GM23338 (cell line): ENCODE results near the gene HLA-B. TPM values are rescaled to one million over a fixed set of nuclear protein-coding genes. Genes with fewer than 3 reads are reported as not detected.
"Not testable (repeated sequence)": the region's sequence is repeated elsewhere in the genome, so short reads cannot be mapped to it uniquely, and the experiment has no call there.

Experiments
- ATAC-seq: fragments of 200-7000 bp; cut with Tn5 transposase; 3 replicates; pipeline ENCODE4 v1.9.1; 2020
- DNase-seq: peaks from one replicate; pipeline ENCODE4 v3.0.0-alpha.2; 2015; ENCODE audit warnings: low spot score
- H2AFZ ChIP-seq: fragments of 200-600 bp; sonication (generic); 2 replicates; pipeline ENCODE4 v1.8.0; 2016; ENCODE audit warnings: antibody characterized with exemption, mild to moderate bottlenecking, moderate library complexity
- H3F3A ChIP-seq: fragments of 200-600 bp; sonication (generic); replicated peaks from 2 replicates; pipeline ENCODE4 v1.8.0; 2017; ENCODE audit warnings: antibody characterized with exemption, mixed run types, low read depth
- H3K27ac ChIP-seq: fragments of 200-600 bp; sonication (generic); 2 replicates; pipeline ENCODE4 v1.6.1; 2016; ENCODE audit warnings: low read depth
- H3K27me3 ChIP-seq: fragments of 200-600 bp; sonication (generic); 2 replicates; pipeline ENCODE4 v1.8.0; 2016; ENCODE audit warnings: mild to moderate bottlenecking, mixed run types, moderate library complexity; ENCODE audit not compliant: insufficient read depth
- H3K36me3 ChIP-seq: fragments of 200-600 bp; sonication (generic); 2 replicates; pipeline ENCODE4 v1.8.0; 2016; ENCODE audit warnings: mild to moderate bottlenecking; ENCODE audit not compliant: insufficient read depth
- H3K4me1 ChIP-seq: fragments of 200-600 bp; sonication (generic); 2 replicates; pipeline ENCODE4 v1.8.0; 2016; ENCODE audit warnings: mild to moderate bottlenecking, moderate library complexity; ENCODE audit not compliant: insufficient read depth
- H3K4me2 ChIP-seq: fragments of 200-600 bp; sonication (generic); 2 replicates; pipeline ENCODE4 v1.7.1; 2017; ENCODE audit warnings: mixed run types
- H3K4me3 ChIP-seq: fragments of 200-600 bp; sonication (generic); 2 replicates; pipeline ENCODE4 v1.6.1; 2016; ENCODE audit warnings: mixed run types
- H3K79me2 ChIP-seq: fragments of 200-600 bp; sonication (generic); replicated peaks from 2 replicates; pipeline ENCODE4 v1.8.0; 2017; ENCODE audit warnings: mild to moderate bottlenecking; ENCODE audit not compliant: insufficient read depth
- H3K9me2 ChIP-seq: fragments of 200-600 bp; sonication (generic); 2 replicates; pipeline ENCODE4 v1.8.0; 2017; ENCODE audit not compliant: insufficient read depth
- H4K20me1 ChIP-seq: fragments of 200-600 bp; sonication (generic); replicated peaks from 2 replicates; pipeline ENCODE4 v1.8.0; 2017; ENCODE audit warnings: mild to moderate bottlenecking; ENCODE audit not compliant: insufficient read depth
- H3K27ac Mint-ChIP-seq: 2 replicates; pipeline ENCODE4 v1.8.0; 2020; ENCODE audit warnings: inconsistent platforms, mild to moderate bottlenecking, moderate library complexity, mixed read lengths
- H3K27me3 Mint-ChIP-seq: 3 replicates; pipeline ENCODE4 v1.8.0; 2022; ENCODE audit warnings: low read depth, mild to moderate bottlenecking, moderate library complexity, mixed read lengths, inconsistent platforms; ENCODE audit not compliant: insufficient read depth, poor library complexity
- H3K36me3 Mint-ChIP-seq: 3 replicates; pipeline ENCODE4 v1.8.0; 2021; ENCODE audit warnings: low read depth, mild to moderate bottlenecking, inconsistent platforms, moderate library complexity, mixed read lengths
- H3K4me1 Mint-ChIP-seq: 3 replicates; pipeline ENCODE4 v1.8.0; 2020; ENCODE audit warnings: mild to moderate bottlenecking, inconsistent platforms, mixed read lengths
- H3K4me3 Mint-ChIP-seq: 3 replicates; pipeline ENCODE4 v1.8.0; 2021; ENCODE audit warnings: moderate library complexity, mild to moderate bottlenecking, inconsistent platforms, mixed read lengths
- H3K9me3 Mint-ChIP-seq: 3 replicates; pipeline ENCODE4 v1.8.0; 2020; ENCODE audit warnings: moderate library complexity, mild to moderate bottlenecking, inconsistent platforms, mixed read lengths
- NANOG ChIP-seq: IDR thresholded peaks from 2 replicates; pipeline ENCODE4 v1.6.1; 2016; ENCODE audit warnings: antibody characterized with exemption, borderline replicate concordance
- STAT1 ChIP-seq: IDR thresholded peaks from one replicate; pipeline ENCODE4 v1.6.1; 2016; ENCODE audit warnings: antibody characterized with exemption; ENCODE audit not compliant: unreplicated experiment
- ZNF462 ChIP-seq: fragments of 250-450 bp; sonication (Bioruptor Pico); IDR thresholded peaks from 2 replicates; pipeline ENCODE4 v1.5.0; 2020; ENCODE audit warnings: mild to moderate bottlenecking, moderate library complexity
- polyA plus RNA-seq: library from polyadenylated mRNA; unstranded; fragments of >200 nt; fragmentation: Nextera tagmentation; extraction: Ambion mirVana; gene quantifications from 2 replicates; pipeline ENCODE4 v1.2.1, GENCODE V29; 2016
- total RNA-seq: library from RNA; depleted of rRNA; stranded (reverse); fragments of >200 nt; shearing (Covaris generic); gene quantifications from 2 replicates; pipeline ENCODE4 v1.2.3, GENCODE V29; 2014
- TF ChIP-seq, protein P1 (sequence below), 2 experiments: fragments of 200-600 bp in 1 of 2; sonication (generic) in 1 of 2; conservative IDR thresholded peaks; 2 replicates each; pipeline versions ENCODE4 v1.5.1 to v1.6.1; 2016 to 2017; ENCODE audit warnings: antibody characterized with exemption in 2 of 2, low read depth in 2 of 2, mild to moderate bottlenecking in 2 of 2, moderate library complexity in 1 of 2

HLA-B gene
- total and polyA plus RNA-seq, 2 experiments from 2014 or later = 44.3 to 86.0 TPM

- not testable (repeated sequence) for H3K36me3 ChIP-seq, H4K20me1 ChIP-seq, H3K27ac ChIP-seq, H3K4me1 Mint-ChIP-seq, H3K27me3 ChIP-seq, H3K4me3 ChIP-seq, H3K79me2 ChIP-seq, H2AFZ ChIP-seq, H3K9me2 ChIP-seq, H3K9me3 Mint-ChIP-seq, H3K36me3 Mint-ChIP-seq, H3K27me3 Mint-ChIP-seq, DNase-seq, H3F3A ChIP-seq, H3K4me3 Mint-ChIP-seq, ATAC-seq, H3K4me1 ChIP-seq, H3K27ac Mint-ChIP-seq, H3K4me2 ChIP-seq
Measured at GRCh38 chr6:31374118-31374517, 17.1 kb upstream of the HLA-B start.

- Mint-ChIP-seq H3K36me3 (0 out of 3 replicates have a peak, but pooled peaks cover 2% of the 10 kb centered on the region), H3K4me3 (no peak overlapping the region), H3K27me3 (peaks cover 10% of the 10 kb centered on the region), H3K27ac (no peak overlapping the region), H3K9me3 (peaks cover 9% of the 10 kb centered on the region), H3K4me1 (peaks cover 5% of the 10 kb centered on the region; the same call in 1 of the 3 replicates)
- no peak overlapping the region for H3K4me2 ChIP-seq
- H3K27ac ChIP-seq = no peak overlapping the region
- no peak for ATAC-seq
- no peaks in the 10 kb centered on the region for H4K20me1 ChIP-seq
- peaks cover 25% of the 10 kb centered on the region for H3K27me3 ChIP-seq
- H3K9me2 ChIP-seq = no peaks in the 10 kb centered on the region
- no peak overlapping the region for H2AFZ ChIP-seq
- H3K36me3 ChIP-seq = no peaks in the 10 kb centered on the region
- DNase-seq = no peak
- H3K4me1 ChIP-seq = no peaks in the 10 kb centered on the region; the same call in 1 of the 2 replicates
- H3K4me3 ChIP-seq = no peak overlapping the region
- TF ChIP-seq NANOG (no peak), STAT1 (no peak)
- TF ChIP-seq, protein P1, sequence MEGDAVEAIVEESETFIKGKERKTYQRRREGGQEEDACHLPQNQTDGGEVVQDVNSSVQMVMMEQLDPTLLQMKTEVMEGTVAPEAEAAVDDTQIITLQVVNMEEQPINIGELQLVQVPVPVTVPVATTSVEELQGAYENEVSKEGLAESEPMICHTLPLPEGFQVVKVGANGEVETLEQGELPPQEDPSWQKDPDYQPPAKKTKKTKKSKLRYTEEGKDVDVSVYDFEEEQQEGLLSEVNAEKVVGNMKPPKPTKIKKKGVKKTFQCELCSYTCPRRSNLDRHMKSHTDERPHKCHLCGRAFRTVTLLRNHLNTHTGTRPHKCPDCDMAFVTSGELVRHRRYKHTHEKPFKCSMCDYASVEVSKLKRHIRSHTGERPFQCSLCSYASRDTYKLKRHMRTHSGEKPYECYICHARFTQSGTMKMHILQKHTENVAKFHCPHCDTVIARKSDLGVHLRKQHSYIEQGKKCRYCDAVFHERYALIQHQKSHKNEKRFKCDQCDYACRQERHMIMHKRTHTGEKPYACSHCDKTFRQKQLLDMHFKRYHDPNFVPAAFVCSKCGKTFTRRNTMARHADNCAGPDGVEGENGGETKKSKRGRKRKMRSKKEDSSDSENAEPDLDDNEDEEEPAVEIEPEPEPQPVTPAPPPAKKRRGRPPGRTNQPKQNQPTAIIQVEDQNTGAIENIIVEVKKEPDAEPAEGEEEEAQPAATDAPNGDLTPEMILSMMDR (conservative IDR thresholded peaks at IDR 0.05; ENCODE audit: low read depth in 2 of 2) = 0 out of 4 replicates have a peak, but pooled peaks of 1 of the 2 experiments have one; percentile 5
- H3F3A ChIP-seq = no peaks in the 10 kb centered on the region
- no peaks in the 10 kb centered on the region for H3K79me2 ChIP-seq
Measured at GRCh38 chr6:31368461-31368860, 11.5 kb upstream of the HLA-B start.

DNA sequence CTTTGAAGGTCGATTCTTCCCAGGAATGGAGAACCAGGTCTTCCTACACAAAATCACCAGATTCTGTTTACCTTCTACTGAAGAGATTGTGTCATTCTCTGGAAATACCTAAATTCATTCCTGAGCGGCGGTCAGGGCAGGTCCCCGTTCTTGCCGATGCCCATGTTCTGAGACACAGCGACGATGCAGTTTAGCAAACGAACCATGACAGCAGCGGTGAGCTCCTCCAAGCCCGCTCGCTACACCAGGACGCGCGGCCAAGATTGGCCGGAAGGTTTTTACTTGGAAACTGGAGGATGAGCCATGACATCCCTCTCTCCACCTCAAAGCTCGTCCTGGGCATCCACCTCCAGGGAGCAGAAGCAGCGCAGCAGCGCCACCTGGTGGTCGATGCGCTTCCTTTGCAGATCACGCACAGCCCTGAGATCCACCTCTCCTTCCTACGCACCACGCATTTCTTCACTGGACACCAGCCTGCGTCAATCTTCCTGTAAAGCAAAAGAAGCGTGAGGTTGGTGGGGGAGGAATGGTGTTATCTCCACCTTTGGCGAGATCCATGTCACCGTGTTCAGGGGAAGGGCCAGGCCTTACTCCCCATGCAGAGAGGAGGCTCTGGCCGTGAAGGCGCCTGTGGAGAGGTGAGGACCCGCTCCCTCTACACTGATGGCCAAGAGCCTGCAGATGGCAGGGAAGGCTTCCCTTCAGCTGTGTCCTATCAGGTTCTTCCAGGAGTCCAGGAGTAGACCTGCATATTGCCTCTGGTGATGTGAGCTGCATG, 9.9 kb upstream of the HLA-B start:
- peaks cover 10% of the 10 kb centered on the region for H3K27me3 Mint-ChIP-seq
- TF ChIP-seq, protein P1 (conservative IDR thresholded peaks at IDR 0.05; ENCODE audit: low read depth in 2 of 2) = peak; percentile 91 to 96
- peak; percentile 39; the same call in 1 of the 2 replicates for TF ChIP-seq ZNF462 (CRISPR knock-in tag)
- no peak for TF ChIP-seq NANOG
- H3K36me3 Mint-ChIP-seq = 0 out of 3 replicates have a peak, but pooled peaks cover under 1% of the 10 kb centered on the region
- no peak overlapping the region for H3K27ac Mint-ChIP-seq
- Histone ChIP-seq H4K20me1 (no peaks in the 10 kb centered on the region), H3F3A (no peaks in the 10 kb centered on the region), H3K4me1 (no peaks in the 10 kb centered on the region; the same call in 1 of the 2 replicates), H3K9me2 (no peaks in the 10 kb centered on the region), H3K27me3 (peaks cover 30% of the 10 kb centered on the region), H2AFZ (no peak overlapping the region), H3K27ac (no peak overlapping the region), H3K4me3 (peak overlapping the region; percentile 41), H3K79me2 (no peaks in the 10 kb centered on the region), H3K36me3 (no peaks in the 10 kb centered on the region), H3K4me2 (peak overlapping the region; percentile 73)
- H3K4me1 Mint-ChIP-seq = peaks cover 5% of the 10 kb centered on the region; the same call in 1 of the 3 replicates
- peak overlapping the region; percentile 64 for H3K4me3 Mint-ChIP-seq
- DNase-seq = peak; percentile 97
- H3K9me3 Mint-ChIP-seq = no peaks in the 10 kb centered on the region; the same call in 2 of the 3 replicates
- peak; percentile 100 for ATAC-seq
